Central memory CD4-positive, alpha-beta T cell (primary cell): Measurements from ENCODE around the gene NPR2.

Experiments used
- DNase-seq: peaks from one replicate; pipeline ENCODE4 v3.0.0; 2022

Gene NPR2

DNA sequence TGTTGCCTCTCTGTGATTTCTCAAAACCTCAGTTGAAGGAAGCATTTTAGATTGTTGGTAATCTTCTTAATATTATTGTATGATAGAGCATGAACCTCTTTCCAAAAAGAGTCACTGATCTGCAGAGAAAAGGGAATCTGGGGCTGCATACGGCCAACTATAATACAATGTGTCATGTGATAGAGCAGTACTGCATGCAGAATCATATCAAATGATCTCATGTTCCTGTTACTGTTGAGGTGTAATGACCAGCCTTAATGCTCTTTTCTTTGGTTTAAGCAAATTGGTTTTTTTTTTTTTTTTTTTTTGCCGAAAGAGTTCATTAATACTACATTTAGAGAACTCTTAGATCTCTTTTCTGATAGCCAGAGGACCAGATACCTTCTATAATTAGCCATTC, 24.4 kb upstream of the NPR2 start:
- no peak for DNase-seq

DNA sequence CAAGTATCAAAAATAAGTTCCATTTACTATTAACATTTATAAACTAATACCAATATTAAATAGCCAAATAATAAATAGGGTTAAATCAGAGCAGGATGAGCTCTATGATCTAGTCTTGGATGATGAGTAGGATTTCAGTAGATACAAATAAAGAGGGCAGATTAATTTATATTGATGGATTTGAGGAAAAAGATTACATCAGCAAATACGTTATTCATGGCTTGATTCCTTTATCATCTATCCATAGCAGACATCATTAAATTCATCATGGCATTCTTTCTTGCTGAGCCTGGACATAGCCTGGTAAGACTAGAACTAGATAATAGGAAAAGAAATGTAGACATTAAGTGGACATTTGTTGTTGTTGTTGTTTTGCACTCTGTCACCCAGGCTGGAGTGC, 23.9 kb upstream of the NPR2 start:
- no peak for DNase-seq

DNA sequence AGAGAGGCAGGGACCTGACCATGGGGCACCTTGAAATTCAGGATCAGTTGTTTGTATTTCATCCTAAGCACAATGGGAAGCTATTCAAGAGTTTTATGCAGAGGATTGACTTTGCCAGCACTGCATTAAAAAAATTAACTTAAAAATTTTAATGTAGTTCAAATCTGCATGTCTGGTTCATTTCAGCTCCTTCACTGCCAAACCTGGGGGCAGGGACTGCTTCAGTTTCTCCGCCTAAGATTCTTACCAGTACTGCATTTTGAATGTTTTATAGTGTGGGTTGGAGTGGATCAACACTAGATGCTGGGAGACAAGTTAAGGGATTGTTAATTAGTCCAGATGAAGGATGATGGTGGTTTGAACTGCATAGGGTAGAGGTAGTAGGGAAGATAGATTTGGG, 21.6 kb upstream of the NPR2 start:
- no peak for DNase-seq

DNA sequence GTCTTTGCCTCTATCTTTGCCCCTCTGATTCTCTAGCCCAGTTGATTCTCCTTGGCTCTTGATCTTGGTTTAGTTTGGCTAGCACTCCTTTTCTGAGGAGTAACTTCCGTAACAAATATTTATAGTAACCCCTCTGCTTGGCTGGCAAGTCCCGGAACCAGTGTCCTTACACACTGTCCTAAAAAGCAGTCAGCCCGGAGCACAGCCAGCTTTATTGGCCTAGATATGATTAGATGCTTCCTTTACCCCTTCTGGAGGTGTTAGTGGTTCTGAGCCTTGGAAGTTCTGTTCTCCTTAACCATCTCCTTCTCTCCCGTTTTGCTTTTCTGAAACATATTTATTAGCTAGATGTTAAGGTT, 20.3 kb upstream of the NPR2 start:
- no peak for DNase-seq

DNA sequence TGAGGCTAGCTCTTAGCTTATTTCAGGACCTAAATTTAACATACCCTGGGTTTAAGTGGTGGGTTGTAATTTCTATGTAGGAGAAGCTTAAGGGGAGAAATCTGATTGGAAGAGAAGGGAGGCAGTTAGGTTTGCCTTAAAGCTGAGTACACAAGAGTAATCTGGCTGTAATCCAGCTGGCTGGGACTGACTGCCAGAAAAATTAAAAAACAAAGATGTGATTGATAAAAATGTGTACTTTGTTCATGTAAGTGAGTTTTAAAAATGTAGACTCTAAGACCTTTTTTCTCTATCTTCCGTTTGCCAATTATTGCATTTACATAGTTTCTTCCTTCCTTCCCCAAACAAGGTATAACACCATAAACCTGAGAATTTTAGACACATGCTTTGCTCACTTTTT, 19.9 kb upstream of the NPR2 start:
- DNase-seq: no peak

DNA sequence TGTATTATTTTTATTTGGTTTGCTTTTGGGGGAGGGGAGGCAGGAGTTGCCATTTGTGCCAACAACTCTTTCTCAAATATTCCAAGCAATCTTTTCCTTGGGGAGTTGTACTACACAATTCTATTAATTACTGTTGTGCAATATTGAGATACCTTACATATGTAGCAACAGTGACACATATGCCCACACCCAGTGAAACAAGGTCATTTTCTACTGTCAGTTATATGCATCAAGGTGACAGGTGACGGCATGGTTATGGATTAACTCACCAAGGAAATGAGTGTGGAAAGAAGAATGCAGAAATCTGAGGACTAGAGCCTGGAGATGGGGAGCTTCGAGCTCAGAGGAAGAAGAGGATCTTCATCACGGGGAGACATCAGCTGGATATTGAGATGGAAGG, 19.4 kb upstream of the NPR2 start:
- no peak for DNase-seq

DNA sequence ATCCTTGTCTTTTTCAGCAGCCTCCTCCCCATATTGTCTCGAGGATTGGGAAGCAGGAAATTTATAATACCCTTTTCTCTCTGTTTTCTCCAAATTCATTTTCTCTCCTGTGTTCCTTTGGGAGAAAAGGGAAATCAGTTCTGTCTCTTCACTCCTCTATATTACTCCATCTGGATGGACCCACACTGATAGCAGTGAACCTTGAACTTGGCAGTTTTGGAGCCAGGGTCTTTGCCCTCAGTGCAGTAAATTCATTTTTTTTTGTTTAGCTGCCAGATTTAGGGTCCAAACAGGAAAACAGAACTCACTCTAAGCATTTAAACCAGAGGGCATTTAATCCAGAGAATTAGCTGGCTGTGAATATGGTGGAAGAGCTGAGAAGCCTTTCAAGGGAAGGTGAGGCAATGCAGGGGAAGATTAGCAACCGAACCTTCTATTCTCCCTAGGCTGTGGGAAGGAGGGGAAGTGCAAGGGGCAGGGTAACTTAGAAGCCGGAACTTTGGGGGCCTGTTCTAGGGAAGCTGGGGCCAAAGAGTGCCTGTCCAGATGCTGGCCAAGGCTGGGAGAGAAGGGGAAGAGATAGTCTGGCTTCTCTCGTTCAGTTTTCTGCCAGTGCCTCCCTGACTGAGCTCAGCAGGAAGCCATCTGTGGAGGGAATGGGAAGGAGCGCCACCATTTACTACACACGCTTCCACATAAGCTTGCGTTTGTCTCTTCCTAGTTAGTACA, 16.3 kb upstream of the NPR2 start:
- DNase-seq: no peak

DNA sequence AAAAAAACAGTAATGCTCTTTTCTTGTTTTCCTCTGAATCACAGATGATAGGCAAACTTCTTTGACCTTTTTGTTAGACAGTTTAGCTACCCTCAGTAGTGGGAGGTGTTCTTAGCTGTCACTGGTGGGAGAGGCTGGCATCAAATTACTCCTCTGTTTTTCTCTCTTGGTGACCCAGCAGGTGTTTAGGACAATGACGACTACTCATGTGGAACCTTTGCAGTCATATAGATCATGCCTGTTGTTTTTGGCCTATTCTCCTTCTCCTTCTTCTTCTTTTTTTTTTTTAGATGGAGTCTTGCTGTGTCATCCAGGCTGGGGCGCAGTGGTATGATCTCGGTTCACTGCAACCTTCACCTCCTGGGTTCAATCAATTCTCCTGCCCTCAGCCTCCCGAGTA, 15.4 kb upstream of the NPR2 start:
- no peak for DNase-seq

DNA sequence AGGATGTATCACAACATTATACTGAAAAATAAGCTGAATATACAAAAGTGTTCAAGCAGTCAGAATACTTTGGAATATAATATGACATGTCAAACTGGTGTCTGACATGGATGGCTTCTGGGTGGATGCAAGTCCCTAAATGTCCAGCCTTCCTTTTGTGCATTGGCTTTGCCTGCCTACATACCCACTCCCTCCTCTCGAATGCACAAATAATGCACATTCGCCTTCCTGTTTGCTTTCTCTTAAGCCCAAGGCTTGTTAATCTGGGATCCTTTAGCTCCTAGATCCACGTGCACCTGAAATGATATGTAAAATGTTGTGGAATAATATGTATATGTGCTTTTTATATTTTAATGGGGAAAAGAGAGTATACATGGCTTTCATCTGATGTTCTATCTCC, 12.9 kb upstream of the NPR2 start:
- no peak for DNase-seq

DNA sequence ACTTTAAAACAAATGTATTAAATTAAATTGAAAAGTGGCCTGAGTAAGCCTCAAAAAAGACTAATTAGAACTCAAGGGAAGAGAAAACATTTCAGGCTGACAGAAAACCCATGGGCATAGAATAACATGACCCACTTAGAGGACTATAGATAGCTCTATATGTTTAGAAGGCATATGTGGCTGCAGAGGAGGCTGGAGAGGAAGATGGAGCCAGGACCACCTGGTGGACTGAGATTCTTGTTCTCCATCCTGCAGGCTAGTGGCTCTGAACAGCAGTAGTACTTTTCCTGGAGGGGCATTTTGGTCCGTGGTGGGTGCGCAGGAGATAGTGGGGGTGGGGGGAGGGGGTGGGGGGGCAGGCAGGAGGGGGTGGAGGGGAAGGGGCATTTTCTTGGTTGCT, 10.3 kb upstream of the NPR2 start:
- DNase-seq: no peak

DNA sequence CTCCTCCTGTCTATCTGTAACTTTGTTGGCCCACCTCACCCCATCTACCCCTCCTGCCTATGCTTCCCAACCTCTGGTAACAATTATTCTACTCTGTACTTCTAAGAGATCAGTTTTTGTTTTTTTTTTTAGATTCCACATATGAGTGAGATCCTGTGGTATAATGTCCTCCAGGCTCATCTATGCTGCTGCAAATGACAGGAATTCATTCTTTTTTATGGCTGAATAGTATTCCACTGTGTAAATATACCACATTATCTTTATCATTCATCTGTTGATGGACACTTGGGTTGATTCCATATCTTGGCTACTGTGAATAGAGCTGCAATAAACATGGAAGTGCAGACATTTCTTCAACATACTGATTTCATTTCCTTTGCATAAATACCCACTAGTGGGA, 8.0 kb upstream of the NPR2 start:
- DNase-seq: no peak

DNA sequence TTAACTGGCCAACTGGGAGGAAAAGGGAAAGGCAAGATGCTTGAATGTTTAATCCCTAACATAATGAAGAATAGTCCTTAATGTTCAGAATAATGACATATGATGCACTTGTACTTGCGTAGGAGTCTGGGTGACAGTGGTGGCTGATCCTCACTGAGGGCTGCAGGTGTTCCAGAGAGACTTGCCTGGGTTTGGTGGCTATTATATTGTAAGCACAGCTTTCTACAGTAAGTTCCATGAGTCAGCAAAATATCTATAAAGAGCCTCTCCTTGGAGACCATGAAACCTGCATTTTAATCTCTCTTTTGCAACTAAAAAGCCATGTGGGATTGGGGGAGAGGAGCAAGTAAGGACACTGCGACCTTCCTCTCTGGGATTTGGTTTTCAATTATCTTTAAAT, 1.9 kb upstream of the NPR2 start:
- no peak for DNase-seq

DNA sequence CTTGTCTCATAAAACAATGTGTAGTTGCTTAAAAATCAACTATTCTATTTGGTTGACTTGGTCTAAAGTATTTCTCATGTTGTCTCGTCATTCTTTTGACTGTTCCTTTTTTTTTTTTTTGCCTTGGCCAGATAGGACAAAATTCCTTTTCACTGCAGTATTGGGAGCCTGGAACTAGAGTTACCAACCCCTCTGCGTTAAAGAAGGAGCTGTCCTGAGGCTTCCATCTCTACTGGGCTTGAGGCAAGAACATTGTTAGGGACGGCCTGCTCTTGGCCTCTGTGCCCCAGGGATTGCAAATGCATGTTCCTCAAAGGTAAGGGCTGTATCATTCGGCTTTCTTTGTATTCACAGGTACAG, 1.4 kb upstream of the NPR2 start:
- DNase-seq: no peak

DNA sequence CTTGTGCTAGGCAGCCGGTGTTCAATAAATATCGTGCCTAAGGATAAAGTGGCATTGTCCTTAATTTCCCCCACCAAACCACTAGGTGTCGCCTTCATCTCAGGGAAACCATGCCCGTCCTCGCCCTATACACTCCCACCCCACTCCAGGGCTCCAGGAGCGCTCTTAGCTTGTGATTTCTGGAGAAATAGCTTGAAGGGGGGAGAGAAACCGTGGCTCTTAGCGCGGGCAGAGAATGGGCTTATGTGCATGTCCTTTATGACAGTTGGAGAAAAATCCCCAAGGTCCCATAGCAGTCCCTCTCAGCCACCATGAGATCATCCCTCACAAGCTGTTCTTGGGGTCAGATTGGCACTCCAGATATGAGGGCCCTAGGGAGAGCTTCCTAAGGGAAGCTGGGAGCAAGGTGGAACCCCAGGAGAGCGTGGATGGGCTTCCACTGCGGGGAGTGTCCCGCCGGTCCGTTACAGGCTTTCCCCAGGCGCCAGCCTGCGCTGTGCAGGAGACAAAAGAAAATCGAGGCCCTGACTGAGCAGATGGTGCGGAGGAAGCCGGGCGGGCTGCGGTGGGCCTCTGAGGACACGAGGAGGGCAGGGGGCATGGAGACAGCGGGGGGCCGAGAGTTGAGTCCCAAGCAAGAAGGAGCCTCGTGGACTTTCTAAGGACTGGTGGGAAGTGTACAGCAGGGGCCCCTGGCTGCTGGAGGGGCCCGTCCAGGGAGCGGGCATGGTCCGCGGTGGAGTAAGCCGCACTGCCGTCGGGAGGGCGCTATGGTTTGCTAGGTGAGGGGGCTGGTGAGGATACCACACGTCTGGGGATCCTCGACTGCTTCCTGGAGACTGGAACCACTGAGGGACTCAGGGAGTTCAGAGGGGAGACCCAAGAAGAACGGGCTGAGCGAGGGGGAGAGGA, 750 bp upstream of the NPR2 start:
- peak; percentile 58 for DNase-seq

DNA sequence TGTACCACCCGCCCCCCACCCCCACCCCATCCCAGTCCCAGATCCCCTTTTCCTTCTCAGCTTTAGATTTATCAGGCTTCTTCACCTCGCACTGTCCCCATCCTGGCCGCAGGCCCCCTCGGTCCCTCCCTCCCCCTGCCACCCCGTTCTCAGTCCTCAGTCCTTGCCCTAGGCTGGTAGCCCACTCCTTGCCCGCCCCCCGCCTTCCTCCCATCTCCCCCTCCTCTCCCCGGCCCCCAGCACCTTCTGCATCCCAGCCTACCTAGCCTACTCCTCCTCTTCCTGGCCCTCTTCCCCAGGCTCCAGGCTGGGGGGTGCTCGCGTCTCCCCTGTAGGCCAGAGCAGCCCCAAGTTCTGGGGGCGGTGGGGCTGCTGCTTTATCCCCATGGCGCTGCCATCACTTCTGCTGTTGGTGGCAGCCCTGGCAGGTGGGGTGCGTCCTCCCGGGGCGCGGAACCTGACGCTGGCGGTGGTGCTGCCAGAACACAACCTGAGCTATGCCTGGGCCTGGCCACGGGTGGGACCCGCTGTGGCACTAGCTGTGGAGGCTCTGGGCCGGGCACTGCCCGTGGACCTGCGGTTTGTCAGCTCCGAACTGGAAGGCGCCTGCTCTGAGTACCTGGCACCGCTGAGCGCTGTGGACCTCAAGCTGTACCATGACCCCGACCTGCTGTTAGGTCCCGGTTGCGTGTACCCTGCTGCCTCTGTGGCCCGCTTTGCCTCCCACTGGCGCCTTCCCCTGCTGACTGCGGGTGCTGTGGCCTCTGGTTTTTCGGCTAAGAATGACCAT, 828 bp downstream of the NPR2 start:
- no peak for DNase-seq

DNA sequence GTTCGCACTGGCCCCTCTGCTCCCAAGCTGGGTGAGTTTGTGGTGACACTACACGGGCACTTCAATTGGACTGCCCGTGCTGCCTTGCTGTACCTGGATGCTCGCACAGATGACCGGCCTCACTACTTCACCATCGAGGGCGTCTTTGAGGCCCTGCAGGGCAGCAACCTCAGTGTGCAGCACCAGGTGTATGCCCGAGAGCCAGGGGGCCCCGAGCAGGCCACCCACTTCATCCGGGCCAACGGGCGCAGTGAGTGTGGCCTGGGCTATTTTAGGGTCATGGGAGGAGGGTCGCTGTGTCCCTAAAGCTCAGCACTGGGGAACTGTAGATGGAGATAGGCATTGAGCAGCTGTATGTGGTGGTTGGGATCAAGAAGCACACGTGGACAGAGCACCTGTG, 1.4 kb downstream of the NPR2 start:
- DNase-seq: no peak

DNA sequence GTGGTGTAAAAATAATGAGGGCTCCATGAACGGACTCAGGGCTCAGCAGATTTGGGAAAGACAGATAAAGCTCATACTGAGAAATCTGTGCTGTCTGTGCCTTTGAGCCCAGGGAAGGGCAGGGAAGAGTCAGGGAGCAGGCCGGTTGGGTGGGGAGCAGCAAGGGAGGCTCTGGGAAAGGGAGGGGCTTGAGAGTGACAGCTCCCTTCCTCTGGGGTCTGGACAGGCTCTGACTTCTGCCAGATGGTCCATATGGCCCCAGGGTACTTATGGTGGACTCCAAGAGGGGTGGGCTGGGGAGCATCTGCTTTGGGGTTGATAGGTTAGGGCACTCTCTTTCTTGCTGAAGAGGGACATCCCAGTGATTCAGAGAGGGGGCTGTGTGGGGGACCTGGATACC, 2.1 kb downstream of the NPR2 start:
- DNase-seq: no peak

DNA sequence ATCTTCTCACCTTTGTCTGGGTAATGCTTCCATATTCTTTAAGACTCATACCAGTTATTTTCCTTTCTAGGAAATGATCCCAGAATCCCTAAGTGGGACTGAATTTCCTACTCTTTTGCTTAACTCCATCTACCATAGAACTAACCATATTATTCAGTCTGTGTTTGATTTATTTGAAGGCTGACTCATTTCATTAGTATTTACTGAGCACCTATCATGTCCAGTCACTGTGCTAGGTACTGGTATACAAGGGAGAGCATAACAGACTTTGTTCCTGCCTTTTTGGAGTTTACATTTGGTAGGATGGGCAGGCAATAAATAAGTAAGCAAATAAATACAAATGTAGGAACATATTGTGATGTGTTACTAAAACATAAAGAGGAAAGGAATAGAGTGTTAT, 4.3 kb downstream of the NPR2 start:
- no peak for DNase-seq

DNA sequence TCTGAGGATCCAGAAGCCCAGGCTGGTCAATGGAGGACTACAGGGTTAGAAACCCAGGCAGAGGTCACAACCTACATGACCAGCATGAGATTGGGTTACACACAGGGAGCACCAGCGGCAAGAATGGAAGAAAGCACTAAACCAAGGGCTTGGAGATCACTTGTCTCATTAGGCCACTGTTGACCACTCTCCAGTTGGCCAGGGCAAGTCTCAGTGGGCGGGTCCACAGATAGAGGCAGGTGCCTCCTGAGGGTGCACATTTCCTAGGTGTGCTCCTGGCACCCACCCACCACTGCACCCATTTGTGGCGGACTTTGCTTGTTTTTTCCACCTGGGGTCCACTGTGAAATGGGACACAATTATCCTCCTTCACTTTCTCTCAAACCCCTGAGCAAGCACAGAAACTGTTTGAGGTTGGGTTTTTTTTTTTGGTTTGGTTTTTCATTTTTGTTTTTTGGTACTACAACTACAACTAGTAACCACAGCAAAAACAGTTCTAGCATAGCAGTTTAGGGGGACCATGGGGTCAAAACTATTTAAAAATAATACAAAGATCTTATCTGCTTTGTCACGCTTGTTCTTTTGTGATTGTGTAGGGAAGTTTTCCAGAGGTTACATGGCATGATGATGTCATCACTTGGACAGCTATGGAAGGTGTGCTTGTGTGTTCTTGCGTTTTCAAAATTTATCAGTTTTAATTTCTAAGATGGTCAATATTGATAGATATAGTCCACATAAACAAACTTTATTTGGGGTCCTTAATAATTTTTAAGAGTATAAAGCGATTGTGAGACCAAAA, 6.1 kb downstream of the NPR2 start:
- no peak for DNase-seq

DNA sequence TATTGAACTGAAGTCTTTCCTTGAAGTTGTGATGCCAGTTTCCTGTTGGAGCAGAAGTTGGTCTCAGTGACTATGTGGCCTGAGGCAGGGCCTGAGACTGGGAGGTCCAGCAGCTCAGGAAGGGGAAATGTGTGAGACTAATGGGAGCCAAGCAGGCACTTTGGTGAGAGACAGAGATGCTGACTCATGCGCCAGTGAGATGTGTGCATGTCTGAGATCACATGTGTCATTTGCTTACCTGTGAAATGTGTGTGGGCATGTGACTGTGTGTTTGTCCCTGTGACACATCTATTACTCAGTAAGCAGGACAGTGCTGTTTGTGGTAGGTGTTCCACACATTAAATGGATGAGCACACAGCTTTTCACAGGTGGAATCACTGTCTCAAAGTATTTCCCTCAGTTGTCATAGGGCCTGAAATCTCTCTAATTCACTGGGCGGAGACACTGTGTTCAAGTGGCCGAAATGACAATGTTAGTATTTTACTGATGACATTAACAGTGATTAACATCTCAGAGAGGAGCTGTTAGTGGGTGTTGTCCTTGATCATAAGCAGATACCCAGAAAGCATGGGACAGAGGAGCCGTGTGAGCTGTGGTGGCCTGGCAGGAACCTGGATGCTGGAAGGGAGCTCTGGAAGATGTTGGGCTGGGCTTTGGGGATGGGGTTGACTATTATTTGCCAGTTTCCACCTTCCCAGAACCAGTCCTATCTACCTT, 7.4 kb downstream of the NPR2 start:
- no peak for DNase-seq

DNA sequence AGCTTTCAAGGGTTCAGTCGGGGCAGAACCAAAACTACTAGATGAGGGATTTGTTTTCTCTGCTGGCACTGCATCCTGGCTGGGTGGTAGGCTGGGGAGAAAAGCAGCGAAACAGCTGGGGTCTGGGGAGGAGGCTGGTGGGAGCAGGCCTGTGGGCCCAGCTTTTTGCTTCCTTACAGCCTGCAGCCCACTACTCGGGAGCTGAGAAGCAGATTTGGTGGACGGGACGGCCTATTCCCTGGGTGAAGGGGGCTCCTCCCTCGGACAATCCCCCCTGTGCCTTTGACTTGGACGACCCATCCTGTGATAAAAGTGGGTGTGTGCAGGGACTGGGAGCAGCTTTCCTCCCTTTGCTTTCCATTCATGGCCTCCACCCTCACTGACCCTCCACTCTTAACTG, 9.1 kb downstream of the NPR2 start:
- DNase-seq: no peak
